ENCODE results near the gene NAPG.
"Not testable (repeated sequence)": the region's sequence is repeated elsewhere in the genome, so short reads cannot be mapped to it uniquely, and the experiment has no call there.

NAPG gene

GRCh38 chr18:10566390-10566789, 40.6 kb downstream of the NAPG start:
- DNase-seq: no peak
- H3K4me3 ChIP-seq (ENCODE audit: low read depth, low read length): no peak overlapping the region
- no peak overlapping the region for H3K27ac ChIP-seq
- H3K36me3 ChIP-seq (replicated peaks): no peaks in the 10 kb centered on the region
- TF ChIP-seq, protein P1, sequence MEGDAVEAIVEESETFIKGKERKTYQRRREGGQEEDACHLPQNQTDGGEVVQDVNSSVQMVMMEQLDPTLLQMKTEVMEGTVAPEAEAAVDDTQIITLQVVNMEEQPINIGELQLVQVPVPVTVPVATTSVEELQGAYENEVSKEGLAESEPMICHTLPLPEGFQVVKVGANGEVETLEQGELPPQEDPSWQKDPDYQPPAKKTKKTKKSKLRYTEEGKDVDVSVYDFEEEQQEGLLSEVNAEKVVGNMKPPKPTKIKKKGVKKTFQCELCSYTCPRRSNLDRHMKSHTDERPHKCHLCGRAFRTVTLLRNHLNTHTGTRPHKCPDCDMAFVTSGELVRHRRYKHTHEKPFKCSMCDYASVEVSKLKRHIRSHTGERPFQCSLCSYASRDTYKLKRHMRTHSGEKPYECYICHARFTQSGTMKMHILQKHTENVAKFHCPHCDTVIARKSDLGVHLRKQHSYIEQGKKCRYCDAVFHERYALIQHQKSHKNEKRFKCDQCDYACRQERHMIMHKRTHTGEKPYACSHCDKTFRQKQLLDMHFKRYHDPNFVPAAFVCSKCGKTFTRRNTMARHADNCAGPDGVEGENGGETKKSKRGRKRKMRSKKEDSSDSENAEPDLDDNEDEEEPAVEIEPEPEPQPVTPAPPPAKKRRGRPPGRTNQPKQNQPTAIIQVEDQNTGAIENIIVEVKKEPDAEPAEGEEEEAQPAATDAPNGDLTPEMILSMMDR (IDR thresholded peaks at IDR 0.05; ENCODE audit: low read depth, low read length, missing control alignments): no peak
- no peaks in the 10 kb centered on the region for H3K27me3 ChIP-seq (replicated peaks)
- in situ Hi-C loops (cut with HindIII; ENCODE audit: low pct_ligation_motif_present, low sequenced_read_pairs): no loop called here

GRCh38 chr18:10569941-10570340, 44.1 kb downstream of the NAPG start:
- in situ Hi-C loops (cut with HindIII; ENCODE audit: low pct_ligation_motif_present, low sequenced_read_pairs); H3K4me3 ChIP-seq (ENCODE audit: low read depth, low read length); H3K27me3 ChIP-seq (replicated peaks); H3K36me3 ChIP-seq (replicated peaks); H3K27ac ChIP-seq; DNase-seq: not testable (repeated sequence)

- Histone ChIP-seq H3K36me3 (replicated peaks) (no peaks in the 10 kb centered on the region), H3K4me3 (ENCODE audit: low read depth, low read length) (no peak overlapping the region), H3K27ac (no peak overlapping the region), H3K27me3 (replicated peaks) (no peaks in the 10 kb centered on the region)
- in situ Hi-C loops (cut with HindIII; ENCODE audit: low pct_ligation_motif_present, low sequenced_read_pairs): no loop called here
- DNase-seq: no peak
- TF ChIP-seq, protein P1 (IDR thresholded peaks at IDR 0.05; ENCODE audit: low read depth, low read length, missing control alignments): no peak
These were observed 44.8 kb downstream of the NAPG start for GRCh38 chr18:10570622-10571021.

- DNase-seq: no peak
- in situ Hi-C loops (cut with HindIII; ENCODE audit: low pct_ligation_motif_present, low sequenced_read_pairs): no loop called here
- Histone ChIP-seq H3K4me3 (ENCODE audit: low read depth, low read length) (no peak overlapping the region), H3K27ac (no peak overlapping the region), H3K36me3 (replicated peaks) (no peaks in the 10 kb centered on the region), H3K27me3 (replicated peaks) (no peaks in the 10 kb centered on the region)
- TF ChIP-seq, protein P1 (IDR thresholded peaks at IDR 0.05; ENCODE audit: low read depth, low read length, missing control alignments): no peak
These were observed 45.7 kb downstream of the NAPG start for GRCh38 chr18:10571537-10571936.

GRCh38 chr18:10573261-10573660, 47.4 kb downstream of the NAPG start:
- H3K27me3 ChIP-seq (replicated peaks); DNase-seq; in situ Hi-C loops (cut with HindIII; ENCODE audit: low pct_ligation_motif_present, low sequenced_read_pairs); H3K27ac ChIP-seq; H3K4me3 ChIP-seq (ENCODE audit: low read depth, low read length); H3K36me3 ChIP-seq (replicated peaks): not testable (repeated sequence)

- in situ Hi-C loops (cut with HindIII; ENCODE audit: low pct_ligation_motif_present, low sequenced_read_pairs); H3K27me3 ChIP-seq (replicated peaks); H3K27ac ChIP-seq; H3K4me3 ChIP-seq (ENCODE audit: low read depth, low read length); DNase-seq; H3K36me3 ChIP-seq (replicated peaks): not testable (repeated sequence)
These were observed 48.6 kb downstream of the NAPG start for GRCh38 chr18:10574412-10574811.

DNA sequence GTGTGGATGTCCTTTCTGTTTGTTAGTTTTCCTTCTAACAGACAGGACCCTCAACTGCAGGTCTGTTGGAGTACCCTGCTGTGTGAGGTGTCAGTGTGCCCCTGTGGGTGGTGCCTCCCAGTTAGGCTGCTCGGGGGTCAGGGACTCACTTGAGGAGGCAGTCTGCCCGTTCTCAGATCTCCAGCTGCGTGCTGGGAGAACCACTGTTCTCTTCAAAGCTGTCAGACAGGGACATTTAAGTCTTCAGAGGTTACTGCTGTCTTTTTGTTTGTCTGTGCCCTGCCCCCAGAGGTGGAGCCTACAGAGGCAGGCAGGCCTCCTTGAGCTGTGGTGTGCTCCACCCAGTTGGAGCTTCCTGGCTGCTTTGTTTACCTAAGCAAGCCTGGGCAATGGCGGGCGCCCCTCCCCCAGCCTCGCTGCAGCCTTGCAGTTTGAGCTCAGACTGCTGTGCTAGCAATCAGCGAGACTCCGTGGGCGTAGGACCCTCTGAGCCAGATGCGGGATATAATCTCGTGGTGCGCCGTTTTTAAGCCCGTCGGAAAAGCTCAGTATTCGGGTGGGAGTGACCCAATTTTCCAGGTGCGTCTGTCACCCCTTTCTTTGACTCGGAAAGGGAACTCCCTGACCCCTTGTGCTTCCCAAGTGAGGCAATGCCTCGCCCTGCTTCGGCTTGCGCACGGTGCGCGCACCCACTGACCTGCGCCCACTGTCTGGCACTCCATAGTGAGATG, 52.2 kb downstream of the NAPG start:
- H3K4me3 ChIP-seq (ENCODE audit: low read depth, low read length); H3K27ac ChIP-seq; H3K27me3 ChIP-seq (replicated peaks); H3K36me3 ChIP-seq (replicated peaks); DNase-seq; in situ Hi-C loops (cut with HindIII; ENCODE audit: low pct_ligation_motif_present, low sequenced_read_pairs): not testable (repeated sequence)

DNA sequence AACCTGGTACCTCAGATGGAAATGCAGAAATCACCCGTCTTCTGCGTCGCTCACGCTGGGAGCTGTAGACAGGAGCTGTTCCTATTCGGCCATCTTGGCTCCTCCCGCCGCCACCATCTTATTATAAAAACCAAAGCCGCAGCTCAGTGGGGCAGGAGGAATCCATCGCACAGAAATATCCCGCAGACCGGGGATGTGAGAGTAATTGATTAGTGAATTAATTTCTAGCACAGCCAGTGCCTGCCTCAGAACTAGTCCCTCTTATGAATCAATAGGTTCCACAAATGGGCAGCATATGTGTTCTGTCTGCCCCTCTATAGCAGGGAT, 52.7 kb downstream of the NAPG start:
- H3K36me3 ChIP-seq (replicated peaks); H3K27ac ChIP-seq; in situ Hi-C loops (cut with HindIII; ENCODE audit: low pct_ligation_motif_present, low sequenced_read_pairs); H3K27me3 ChIP-seq (replicated peaks); DNase-seq; H3K4me3 ChIP-seq (ENCODE audit: low read depth, low read length): not testable (repeated sequence)
